OCI-LY3 (cell line): ENCODE data around the gene ZNF337.

Experiments used
- H2AFZ ChIP-seq: fragments of 200-600, 300-600 bp; shearing (Covaris generic); 2 replicates; pipeline ENCODE4 v1.6.0; 2014; ENCODE audit warnings: antibody characterized with exemption, low read depth, low read length
- H3K27ac ChIP-seq: fragments of 200-600, 300-600 bp; sonication (generic); 2 replicates; pipeline ENCODE4 v1.5.1; 2014; ENCODE audit warnings: mild to moderate bottlenecking, low read length, moderate library complexity, mixed read lengths
- H3K27me3 ChIP-seq: fragments of 200-600, 300-600 bp; sonication (generic); 2 replicates; pipeline ENCODE4 v1.6.1; 2014; ENCODE audit warnings: low read depth, low read length, mixed read lengths
- H3K36me3 ChIP-seq: fragments of 200-600, 300-600 bp; sonication (generic); replicated peaks from 2 replicates; pipeline ENCODE3; 2014; ENCODE audit warnings: low read depth, low read length, mixed read lengths
- H3K4me1 ChIP-seq: fragments of 300-600, 200-600 bp; sonication (generic); 2 replicates; pipeline ENCODE4 v1.6.1; 2014; ENCODE audit warnings: low read length, mixed read lengths
- H3K4me2 ChIP-seq: fragments of 200-600, 300-600 bp; sonication (generic); 2 replicates; pipeline ENCODE4 v1.6.1; 2014; ENCODE audit warnings: low read length, mixed read lengths
- H3K4me3 ChIP-seq: fragments of 300-600, 200-600 bp; sonication (generic); 2 replicates; pipeline ENCODE4 v1.5.1; 2014; ENCODE audit warnings: antibody characterized with exemption, mild to moderate bottlenecking, low read length, moderate library complexity
- H3K79me2 ChIP-seq: fragments of 300-600, 200-600 bp; shearing (Covaris generic); 2 replicates; pipeline ENCODE4 v1.6.1; 2014; ENCODE audit warnings: mild to moderate bottlenecking, low read length, mixed read lengths
- H3K9ac ChIP-seq: fragments of 300-600, 200-600 bp; shearing (Covaris generic); 2 replicates; pipeline ENCODE4 v1.6.0; 2014; ENCODE audit warnings: mild to moderate bottlenecking, low read length, moderate library complexity
- H3K9me3 ChIP-seq: fragments of 200-600, 300-600 bp; shearing (Covaris generic); 2 replicates; pipeline ENCODE4 v1.6.1; 2014; ENCODE audit warnings: low read length, mixed read lengths; ENCODE audit not compliant: insufficient read depth
- H4K20me1 ChIP-seq: fragments of 200-600, 300-600 bp; sonication (generic); 2 replicates; pipeline ENCODE4 v1.6.1; 2016; ENCODE audit warnings: low read length, mixed read lengths; ENCODE audit not compliant: insufficient read depth
- CTCF ChIP-seq: fragments of 200-600, 300-600 bp; sonication (generic); IDR thresholded peaks from 2 replicates; pipeline ENCODE4 v1.5.1; 2014; ENCODE audit warnings: antibody characterized with exemption, low read length, low read depth
- EZH2phosphoT487 ChIP-seq: fragments of 200-600 bp; shearing (Covaris generic); IDR thresholded peaks from 2 replicates; pipeline ENCODE4 v1.6.1; 2018; ENCODE audit warnings: antibody characterized with exemption, mixed run types, low read depth

Gene ZNF337

DNA sequence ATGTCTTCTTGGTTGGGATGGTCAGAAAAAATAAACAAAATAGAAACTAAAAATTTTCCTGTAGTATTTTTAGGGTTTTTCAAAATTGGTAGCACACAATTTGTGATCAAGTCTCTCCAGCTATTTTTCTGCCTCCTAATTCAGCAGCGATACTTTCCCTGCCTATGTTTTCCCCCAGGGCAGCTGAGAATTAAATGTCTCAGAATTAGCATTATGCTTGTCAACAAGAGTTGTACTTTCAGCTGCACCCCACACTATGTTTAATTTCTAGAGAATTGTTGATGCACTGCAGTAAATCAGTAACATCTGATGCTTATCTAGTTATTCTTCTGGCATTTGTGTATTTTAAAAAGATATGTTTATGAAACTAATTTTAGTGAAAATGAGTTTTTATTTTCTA lies 34.2 kb upstream of the ZNF337 start:
- peaks cover 11% of the 10 kb centered on the region; the same call in 1 of the 2 replicates for H3K9me3 ChIP-seq
- H3K27me3 ChIP-seq, result no peaks in the 10 kb centered on the region
- no peak overlapping the region for H3K9ac ChIP-seq
- H3K4me3 ChIP-seq, result no peak overlapping the region
- peaks cover 3% of the 10 kb centered on the region for H3K36me3 ChIP-seq
- TF ChIP-seq EZH2phosphoT487 (no peak), CTCF (no peak)
- no peak overlapping the region for H2AFZ ChIP-seq
- no peaks in the 10 kb centered on the region for H3K4me1 ChIP-seq
- no peaks in the 10 kb centered on the region for H3K79me2 ChIP-seq
- no peak overlapping the region for H3K27ac ChIP-seq
- no peak overlapping the region for H3K4me2 ChIP-seq
- H4K20me1 ChIP-seq, result no peaks in the 10 kb centered on the region

DNA sequence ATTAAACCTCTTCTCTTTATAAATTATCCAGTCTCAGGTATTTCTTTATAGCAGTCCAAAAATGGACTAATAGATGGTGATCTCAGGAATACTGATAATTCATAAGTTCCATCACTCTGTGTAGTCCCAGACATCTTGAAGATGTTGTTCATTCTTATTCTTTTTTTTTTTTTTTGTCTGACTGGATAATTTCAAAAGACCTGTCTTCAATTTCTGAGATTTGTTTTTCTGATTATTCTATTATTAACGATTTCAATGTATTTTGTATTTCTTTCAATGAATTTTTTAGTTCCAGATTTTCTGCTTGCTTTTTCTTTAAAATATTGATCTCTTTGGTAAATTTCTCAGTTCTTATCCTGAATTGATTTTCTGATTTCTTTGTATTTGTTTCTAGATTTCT lies 29.7 kb upstream of the ZNF337 start:
- Histone ChIP-seq H4K20me1 (no peaks in the 10 kb centered on the region), H3K9ac (no peak overlapping the region), H3K4me3 (no peak overlapping the region), H3K27ac (no peak overlapping the region), H3K4me2 (no peak overlapping the region), H3K4me1 (no peaks in the 10 kb centered on the region), H3K79me2 (no peaks in the 10 kb centered on the region), H3K27me3 (no peaks in the 10 kb centered on the region), H2AFZ (no peak overlapping the region), H3K36me3 (peaks cover 3% of the 10 kb centered on the region), H3K9me3 (peaks cover 11% of the 10 kb centered on the region; the same call in 1 of the 2 replicates)
- no peak for TF ChIP-seq EZH2phosphoT487
- no peak for TF ChIP-seq CTCF

DNA sequence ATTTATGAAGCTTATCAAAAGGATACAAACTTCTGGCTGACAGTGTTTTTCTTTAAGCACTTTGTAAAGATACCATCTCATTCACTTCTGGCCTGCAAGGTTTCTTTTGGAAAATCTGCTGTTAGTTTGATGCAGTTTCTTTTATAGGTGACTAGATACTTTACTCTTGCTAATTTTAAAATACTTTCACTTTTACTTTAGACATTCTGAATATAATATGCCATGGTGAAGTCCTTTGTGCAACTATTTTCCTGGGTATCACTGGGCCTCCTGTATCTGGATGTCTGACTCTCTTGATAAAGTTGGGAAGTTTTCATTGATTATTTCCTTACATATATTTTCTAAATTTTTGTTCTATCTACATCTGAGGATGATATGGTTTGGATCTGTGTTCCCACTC lies 29.0 kb upstream of the ZNF337 start:
- Histone ChIP-seq H4K20me1 (no peaks in the 10 kb centered on the region), H3K4me2 (no peak overlapping the region), H3K9me3 (peaks cover 11% of the 10 kb centered on the region; the same call in 1 of the 2 replicates), H2AFZ (no peak overlapping the region), H3K4me3 (no peak overlapping the region), H3K27me3 (no peaks in the 10 kb centered on the region), H3K36me3 (peaks cover 3% of the 10 kb centered on the region), H3K9ac (no peak overlapping the region), H3K27ac (no peak overlapping the region), H3K4me1 (no peaks in the 10 kb centered on the region), H3K79me2 (no peaks in the 10 kb centered on the region)
- TF ChIP-seq EZH2phosphoT487 (no peak), CTCF (no peak)

GRCh38 chr20:25723975-25724374 lies 27.3 kb upstream of the ZNF337 start:
- no peak overlapping the region for H3K4me2 ChIP-seq
- no peak overlapping the region for H3K4me3 ChIP-seq
- peaks cover 11% of the 10 kb centered on the region; the same call in 1 of the 2 replicates for H3K9me3 ChIP-seq
- no peaks in the 10 kb centered on the region for H3K4me1 ChIP-seq
- TF ChIP-seq CTCF (no peak), EZH2phosphoT487 (no peak)
- H3K27me3 ChIP-seq, result no peaks in the 10 kb centered on the region
- H3K79me2 ChIP-seq, result no peaks in the 10 kb centered on the region
- no peak overlapping the region for H3K27ac ChIP-seq
- H3K9ac ChIP-seq, result no peak overlapping the region
- H3K36me3 ChIP-seq, result peaks cover 3% of the 10 kb centered on the region
- no peak overlapping the region for H2AFZ ChIP-seq
- H4K20me1 ChIP-seq, result no peaks in the 10 kb centered on the region
